Prostate gland (tissue), 2 donors: Measurements from ENCODE around the gene MARCHF3. TPM values are rescaled to one million over a fixed set of nuclear protein-coding genes. Genes with fewer than 3 reads are reported as not detected.

ENCODE experiments used
- DNase-seq: peaks from one replicate; pipeline ENCODE4 v3.0.0-alpha.2; 2019; ENCODE audit warnings: low spot score
- H3K27ac ChIP-seq, 2 donors: fragments of 200-600 bp; sonication (generic); 2 replicates each; pipeline ENCODE4 v1.5.1; 2017 to 2019
- H3K27me3 ChIP-seq: fragments of 200-600 bp; sonication (generic); replicated peaks from 2 replicates; pipeline ENCODE4 v1.5.1; 2019; ENCODE audit not compliant: insufficient read depth
- H3K36me3 ChIP-seq, 2 donors: fragments of 200-600 bp; sonication (generic); 1 replicate in 1 of 2; 2 replicates in 1 of 2; pipeline versions ENCODE4 v1.5.1 to v1.8.1; 2017 to 2019
- H3K4me1 ChIP-seq: fragments of 200-600 bp; sonication (generic); replicated peaks from 2 replicates; pipeline ENCODE4 v1.5.1; 2019
- H3K4me3 ChIP-seq, 2 donors: fragments of 200-600 bp; sonication (generic); 2 replicates each; pipeline ENCODE4 v1.5.1; 2017 to 2019
- H3K9me3 ChIP-seq: fragments of 200-600 bp; sonication (generic); 2 replicates; pipeline ENCODE4 v1.5.1; 2017
- POLR2A ChIP-seq: fragments of 450-650 bp; IDR thresholded peaks from one replicate; pipeline ENCODE4 v1.6.1; 2016; ENCODE audit warnings: antibody characterized with exemption, mild to moderate bottlenecking
- POLR2AphosphoS5 ChIP-seq: sonication (generic); formaldehyde crosslinking; IDR thresholded peaks from one replicate; pipeline ENCODE4 v1.6.1; 2017; ENCODE audit warnings: antibody characterized with exemption
- WGBS: methylation state at CpG from one replicate; pipeline ENCODE4 v1.1.5; 2018; 5-methylcytosine and 5-hydroxymethylcytosine counted together
- intact Hi-C: fragments of 100-400 bp; cut with DNase I; formaldehyde crosslinking; loops from one replicate; pipeline ENCODE4 v1.14.2; 2022
- total RNA-seq, 2 donors: library from RNA; depleted of rRNA; stranded (reverse); fragments of >200 nt; gene quantifications; one replicate each; pipeline ENCODE4 v1.1.0, GENCODE V29; 2016
- TF ChIP-seq, protein P1 (sequence below), 4 experiments: fragments of 200-600 bp in 2 of 4; fragments of 450-650 bp in 2 of 4; sonication (generic) in 2 of 4; IDR thresholded peaks; 1 replicate in 3 of 4; 2 replicates in 1 of 4; pipeline ENCODE4 v1.5.1; 2016 to 2019; ENCODE audit warnings: antibody characterized with exemption in 4 of 4, mild to moderate bottlenecking in 2 of 4, moderate library complexity in 2 of 4

The MARCHF3 gene
- total RNA-seq, 2 donors from 2014 or later = 1.2 to 21.1 TPM

DNA sequence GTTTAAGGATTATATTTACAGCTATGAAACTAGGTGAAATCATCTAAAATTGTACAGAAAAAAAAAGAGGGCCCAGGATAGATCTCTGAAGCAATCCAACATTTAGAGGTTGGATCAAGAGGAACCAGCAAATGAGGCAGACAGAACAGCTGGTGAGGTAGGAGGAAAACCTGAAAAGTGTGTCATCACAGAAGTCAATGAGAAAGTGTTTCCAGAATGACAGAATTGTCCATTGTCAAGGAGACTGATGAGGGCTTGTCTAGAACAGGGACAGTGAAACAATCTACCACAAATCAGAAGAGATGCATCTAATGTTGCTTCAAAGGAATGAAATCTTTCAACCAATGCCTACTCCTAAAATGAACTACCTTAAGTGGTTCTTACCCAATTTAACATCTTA lies 36.4 kb upstream of the MARCHF3 start:
- no peaks in the 10 kb centered on the region for H3K9me3 ChIP-seq
- no peaks in the 10 kb centered on the region for H3K27me3 ChIP-seq
- H3K4me1 ChIP-seq = no peaks in the 10 kb centered on the region
- intact Hi-C loops = no loop called here
- no peak overlapping the region for H3K27ac ChIP-seq
- no peaks in the 10 kb centered on the region for H3K36me3 ChIP-seq
- H3K4me3 ChIP-seq = no peak overlapping the region
- DNase-seq = no peak
- TF ChIP-seq, protein P1, sequence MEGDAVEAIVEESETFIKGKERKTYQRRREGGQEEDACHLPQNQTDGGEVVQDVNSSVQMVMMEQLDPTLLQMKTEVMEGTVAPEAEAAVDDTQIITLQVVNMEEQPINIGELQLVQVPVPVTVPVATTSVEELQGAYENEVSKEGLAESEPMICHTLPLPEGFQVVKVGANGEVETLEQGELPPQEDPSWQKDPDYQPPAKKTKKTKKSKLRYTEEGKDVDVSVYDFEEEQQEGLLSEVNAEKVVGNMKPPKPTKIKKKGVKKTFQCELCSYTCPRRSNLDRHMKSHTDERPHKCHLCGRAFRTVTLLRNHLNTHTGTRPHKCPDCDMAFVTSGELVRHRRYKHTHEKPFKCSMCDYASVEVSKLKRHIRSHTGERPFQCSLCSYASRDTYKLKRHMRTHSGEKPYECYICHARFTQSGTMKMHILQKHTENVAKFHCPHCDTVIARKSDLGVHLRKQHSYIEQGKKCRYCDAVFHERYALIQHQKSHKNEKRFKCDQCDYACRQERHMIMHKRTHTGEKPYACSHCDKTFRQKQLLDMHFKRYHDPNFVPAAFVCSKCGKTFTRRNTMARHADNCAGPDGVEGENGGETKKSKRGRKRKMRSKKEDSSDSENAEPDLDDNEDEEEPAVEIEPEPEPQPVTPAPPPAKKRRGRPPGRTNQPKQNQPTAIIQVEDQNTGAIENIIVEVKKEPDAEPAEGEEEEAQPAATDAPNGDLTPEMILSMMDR (IDR thresholded peaks at IDR 0.05) = no peak
- TF ChIP-seq POLR2A (no peak), POLR2AphosphoS5 (no peak)

DNA sequence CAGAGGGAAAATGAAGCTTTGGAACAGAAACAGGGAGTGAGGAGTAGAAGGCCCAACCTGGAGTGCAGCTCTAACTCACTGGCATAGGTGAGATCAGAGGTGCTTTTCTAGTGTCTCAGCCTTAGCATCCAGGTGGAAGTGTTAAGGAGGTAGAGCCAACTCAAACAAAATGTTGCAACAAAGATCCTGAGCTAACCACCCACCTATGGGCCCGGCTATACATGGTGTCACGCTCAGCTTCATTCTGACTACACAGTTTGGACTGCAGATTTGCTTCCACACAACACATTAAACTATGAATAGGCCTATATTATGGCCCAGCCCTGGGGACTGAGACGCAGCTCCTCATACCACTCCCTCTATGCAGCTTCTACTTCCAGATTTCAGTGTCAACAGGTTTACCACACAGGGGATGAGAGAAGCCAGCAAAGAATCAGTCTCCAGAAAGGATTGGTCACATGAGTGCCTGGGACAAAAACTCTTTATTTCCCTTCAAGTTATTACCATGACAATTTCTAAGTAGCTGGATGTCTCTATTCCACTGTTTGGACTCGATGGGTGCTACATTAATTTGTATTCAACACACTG lies 34.0 kb upstream of the MARCHF3 start:
- 86% methylated on average over 4 of the region's 4 CpGs for WGBS
- TF ChIP-seq, protein P1 (IDR thresholded peaks at IDR 0.05) = no peak
- no peak for TF ChIP-seq POLR2A
- TF ChIP-seq POLR2AphosphoS5 = no peak
- DNase-seq = no peak
- Histone ChIP-seq H3K27ac (no peak overlapping the region), H3K4me3 (no peak overlapping the region), H3K9me3 (no peaks in the 10 kb centered on the region), H3K27me3 (no peaks in the 10 kb centered on the region), H3K4me1 (no peaks in the 10 kb centered on the region), H3K36me3 (no peaks in the 10 kb centered on the region)
- intact Hi-C loops = no loop called here

DNA sequence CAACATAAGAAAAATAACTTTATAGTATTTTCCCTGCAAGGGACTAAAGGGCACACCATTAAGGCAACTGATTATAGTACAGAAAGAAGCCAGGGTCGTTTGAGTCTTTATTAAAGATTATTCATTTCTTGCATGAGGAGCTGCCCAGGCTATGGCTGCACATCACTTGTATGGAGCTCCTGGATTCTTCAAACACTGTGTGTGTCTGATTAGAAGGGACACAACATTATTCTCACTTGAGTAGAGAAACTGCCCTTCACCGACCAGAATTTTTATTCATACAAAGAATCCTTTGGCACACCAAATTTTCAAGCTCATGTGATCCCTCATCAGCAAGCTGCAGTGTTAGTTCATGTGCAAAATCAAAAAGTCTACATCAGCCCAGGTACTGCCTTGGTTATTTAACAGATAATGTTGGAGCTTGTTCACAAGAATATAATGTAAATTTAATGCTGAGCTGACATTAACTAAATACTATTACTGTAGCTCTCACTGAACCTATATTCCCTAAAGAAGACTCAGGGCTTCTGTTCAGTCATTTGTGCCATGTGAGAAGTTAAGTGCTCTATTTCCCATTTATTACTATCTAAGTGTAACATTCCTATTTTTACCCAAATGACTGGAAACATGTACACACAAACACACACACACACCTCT lies 33.0 kb upstream of the MARCHF3 start:
- DNase-seq = no peak
- no peaks in the 10 kb centered on the region for H3K27me3 ChIP-seq
- H3K27ac ChIP-seq = no peak overlapping the region
- no peaks in the 10 kb centered on the region for H3K36me3 ChIP-seq
- no peak overlapping the region for H3K4me3 ChIP-seq
- intact Hi-C loops = no loop called here
- WGBS = 79% methylated on average over 2 of the region's 2 CpGs
- no peaks in the 10 kb centered on the region for H3K4me1 ChIP-seq
- TF ChIP-seq, protein P1 (IDR thresholded peaks at IDR 0.05) = no peak
- TF ChIP-seq POLR2AphosphoS5 (no peak), POLR2A (no peak)
- no peaks in the 10 kb centered on the region for H3K9me3 ChIP-seq

DNA sequence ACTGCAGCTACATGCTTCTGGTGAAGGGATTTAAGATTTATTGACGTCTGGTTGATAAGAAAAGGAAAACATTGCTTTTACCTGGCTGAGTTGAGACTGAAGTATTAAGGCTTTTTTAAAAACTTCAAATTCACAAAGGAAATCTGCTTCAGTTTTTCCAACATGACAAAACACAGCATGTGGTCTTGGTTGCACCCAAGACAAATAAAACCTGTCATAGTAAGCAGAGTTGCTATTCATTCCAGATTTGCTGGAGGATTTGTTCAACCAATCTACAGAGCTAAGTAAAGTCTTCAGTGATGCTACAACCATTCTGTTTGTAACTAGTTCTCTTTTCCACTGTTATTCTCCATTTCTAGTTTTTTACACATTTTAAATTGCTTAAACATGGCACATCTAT lies 31.6 kb upstream of the MARCHF3 start:
- TF ChIP-seq POLR2A = no peak
- no peak for TF ChIP-seq POLR2AphosphoS5
- TF ChIP-seq, protein P1 (IDR thresholded peaks at IDR 0.05) = no peak

DNA sequence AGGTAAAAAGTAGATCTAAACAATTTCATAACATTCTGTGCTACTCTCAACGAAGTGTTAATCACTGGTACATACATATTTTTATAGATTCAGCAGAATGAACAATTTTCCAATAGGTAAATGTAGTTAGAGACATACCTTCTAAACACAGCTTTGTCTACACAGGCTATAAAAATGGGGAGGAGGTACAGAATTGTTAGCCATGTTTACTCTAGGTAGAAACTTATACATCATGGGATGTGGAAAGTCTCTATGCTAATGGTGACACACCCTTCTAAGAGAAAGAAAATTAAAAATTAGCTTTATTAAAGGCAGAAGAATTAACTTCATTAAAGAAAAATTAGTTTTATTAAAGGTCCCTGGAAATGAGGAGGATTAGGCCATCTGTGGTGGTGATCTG lies 31.2 kb upstream of the MARCHF3 start:
- no peaks in the 10 kb centered on the region for H3K36me3 ChIP-seq

More for the DNA sequence above, 31.6 kb upstream of the MARCHF3 start:
- Histone ChIP-seq H3K27ac (no peak overlapping the region), H3K9me3 (no peaks in the 10 kb centered on the region), H3K4me1 (no peaks in the 10 kb centered on the region), H3K4me3 (no peak overlapping the region), H3K27me3 (no peaks in the 10 kb centered on the region), H3K36me3 (no peaks in the 10 kb centered on the region)
- intact Hi-C loops = no loop called here
- DNase-seq = no peak
- 62% methylated on average over 1 of the region's 1 CpG for WGBS

More for the DNA sequence above, 31.2 kb upstream of the MARCHF3 start:
- intact Hi-C loops = no loop called here
- Histone ChIP-seq H3K4me1 (no peaks in the 10 kb centered on the region), H3K27ac (no peak overlapping the region), H3K4me3 (no peak overlapping the region), H3K9me3 (no peaks in the 10 kb centered on the region), H3K27me3 (no peaks in the 10 kb centered on the region)
- no peak for DNase-seq
- TF ChIP-seq POLR2AphosphoS5 = no peak
- no peak for TF ChIP-seq POLR2A
- TF ChIP-seq, protein P1 (IDR thresholded peaks at IDR 0.05) = no peak
- WGBS = 84% methylated on average over 1 of the region's 1 CpG
